K562 (cell line): Measurements from ENCODE around the gene DCXR. TPM values are rescaled to one million over a fixed set of nuclear protein-coding genes. Genes with fewer than 3 reads are reported as not detected.
A peak's percentile ranks its signal among the peaks of the same experiment; 100 is the strongest.

ENCODE experiments used
- ATAC-seq: fragments of 200-7000 bp; cut with Tn5 transposase; 3 replicates; pipeline ENCODE4 v1.9.1; 2020; ENCODE audit warnings: moderate library complexity
- BruUV-seq: library from RNA; stranded (reverse); fragments of 400-500 nt; replicated peaks from 2 replicates; lab custom pipeline; 2021; lab: Mats Ljungman, UMichigan
- CTCF ChIA-PET: fragments of 300-600 bp; formaldehyde crosslinking; extraction: SDS; loops from one replicate; lab custom pipeline; 2021; ENCODE audit warnings: low intra/inter-chr PET ratio; lab: Yijun Ruan, JAX
- POLR2A ChIA-PET: fragments of 300-600, 350-650 bp; sonication (Branson Sonifier 250); formaldehyde crosslinking; extraction: SDS; loops from one replicate; lab custom pipeline; 2021; ENCODE audit warnings: antibody characterized with exemption, inconsistent platforms; lab: Yijun Ruan, JAX
- DNase-seq, 4 experiments: peaks; one replicate each; pipeline versions ENCODE4 v3.0.0 to v3.0.0-alpha.2; 2011 to 2018; ENCODE audit warnings: low spot score in 3 of 4, mixed read lengths in 3 of 4; ENCODE audit errors: extremely low read depth in 1 of 4
- FAIRE-seq: peaks from 2 replicates; lab custom pipeline; 2011; peaks lifted over from hg19 to GRCh38; lab: Jason Lieb, UNC
- H2AFZ ChIP-seq: 2 replicates; pipeline ENCODE4 v1.6.0; 2011; ENCODE audit warnings: low read depth, low read length, control low read depth, inconsistent platforms
- H3K27ac ChIP-seq: fragments of 200-600 bp; 3 replicates; pipeline ENCODE4 v1.8.0; 2011; ENCODE audit warnings: low read depth, mild to moderate bottlenecking, control low read depth, inconsistent platforms, low read length, moderate library complexity, mixed read lengths; ENCODE audit errors: extremely low read depth
- H3K27me3 ChIP-seq, 2 experiments: fragments of 300-600 bp in 1 of 2; 2 replicates in 1 of 2; 3 replicates in 1 of 2; pipeline versions ENCODE4 v1.6.0 to v1.8.0; 2011; ENCODE audit warnings: inconsistent platforms in 2 of 2, low read length in 2 of 2, mild to moderate bottlenecking in 1 of 2, mixed read lengths in 1 of 2, moderate library complexity in 1 of 2; ENCODE audit not compliant: control insufficient read depth in 2 of 2, insufficient read depth in 2 of 2
- H3K36me3 ChIP-seq: fragments of 300-600 bp; 3 replicates; pipeline ENCODE4 v1.8.0; 2011; ENCODE audit warnings: mild to moderate bottlenecking, low read length, inconsistent platforms; ENCODE audit not compliant: control insufficient read depth, insufficient read depth
- H3K4me1 ChIP-seq, 2 experiments: fragments of 200-600 bp in 1 of 2; replicated peaks in 1 of 2; 2 replicates in 1 of 2; 3 replicates in 1 of 2; pipeline versions ENCODE4 v1.5.1 to v1.8.0; 2011; ENCODE audit warnings: inconsistent platforms in 2 of 2, low read length in 2 of 2, mild to moderate bottlenecking in 1 of 2, mixed read lengths in 1 of 2, moderate library complexity in 1 of 2; ENCODE audit not compliant: control insufficient read depth in 2 of 2, insufficient read depth in 2 of 2
- H3K4me2 ChIP-seq: 2 replicates; pipeline ENCODE4 v1.6.1; 2011; ENCODE audit warnings: low read length, control low read depth, inconsistent platforms, mixed read lengths; ENCODE audit not compliant: insufficient read depth
- H3K4me3 ChIP-seq: fragments of 200-600 bp; sonication (generic), shearing (Covaris generic); 2 replicates; pipeline ENCODE4 v1.5.1; 2016; ENCODE audit warnings: control low read depth, inconsistent platforms
- H3K79me2 ChIP-seq: fragments of 200-600 bp; 3 replicates; pipeline ENCODE4 v1.8.0; 2011; ENCODE audit warnings: low read length, inconsistent platforms; ENCODE audit not compliant: control insufficient read depth, insufficient read depth
- H3K9ac ChIP-seq, 2 experiments: 2 replicates each; pipeline versions ENCODE4 v1.6.0 to v1.6.1; 2011; ENCODE audit warnings: low read depth in 2 of 2, low read length in 2 of 2, control low read depth in 1 of 2, inconsistent platforms in 1 of 2, mild to moderate bottlenecking in 1 of 2, mixed read lengths in 1 of 2; ENCODE audit not compliant: insufficient read depth in 1 of 2
- H3K9me1 ChIP-seq: one replicate; pipeline ENCODE4 v1.6.0; 2011; ENCODE audit warnings: inconsistent platforms, mild to moderate bottlenecking, low read length, moderate library complexity; ENCODE audit not compliant: control insufficient read depth, insufficient read depth
- H3K9me3 ChIP-seq: replicated peaks from 2 replicates; pipeline ENCODE4 v1.5.1; 2011; ENCODE audit warnings: low read depth, low read length, inconsistent platforms; ENCODE audit not compliant: control insufficient read depth, insufficient read depth
- H4K20me1 ChIP-seq: replicated peaks from 2 replicates; pipeline ENCODE4 v1.6.1; 2011; ENCODE audit warnings: low read length, inconsistent platforms, mixed read lengths; ENCODE audit not compliant: control insufficient read depth, insufficient read depth
- CREB3 ChIP-seq: fragments of 450-650 bp; conservative IDR thresholded peaks from 2 replicates; pipeline ENCODE4 v1.6.1; 2016; ENCODE audit warnings: missing genetic modification characterization, low read depth, mild to moderate bottlenecking, missing compliant biosample characterization, moderate library complexity
- CREBBP ChIP-seq: IDR thresholded peaks from one replicate; pipeline ENCODE4 v1.6.1; 2012; ENCODE audit warnings: low read depth, mild to moderate bottlenecking, control low read depth, inconsistent platforms, low read length
- HNRNPLL ChIP-seq: fragments of 200-400 bp; formaldehyde crosslinking; IDR thresholded peaks from 2 replicates; pipeline ENCODE4 v1.6.1; 2017; ENCODE audit warnings: low read length, low read depth, mild to moderate bottlenecking; ENCODE audit not compliant: poor library complexity, severe bottlenecking
- MITF ChIP-seq: IDR thresholded peaks from 2 replicates; pipeline ENCODE4 v1.6.1; 2014; ENCODE audit warnings: antibody characterized with exemption
- PCBP1 ChIP-seq: fragments of 200-400 bp; formaldehyde crosslinking; IDR thresholded peaks from 2 replicates; pipeline ENCODE4 v1.6.1; 2018; ENCODE audit warnings: mild to moderate bottlenecking, low read depth, low read length; ENCODE audit not compliant: poor library complexity, severe bottlenecking
- POLR2G ChIP-seq: fragments of 200-400 bp; formaldehyde crosslinking; IDR thresholded peaks from 2 replicates; pipeline ENCODE4 v1.6.1; 2017; ENCODE audit warnings: low read depth, mild to moderate bottlenecking, antibody characterized with exemption, low read length, moderate library complexity
- RBFOX2 ChIP-seq: fragments of 200-400 bp; formaldehyde crosslinking; IDR thresholded peaks from 2 replicates; pipeline ENCODE4 v1.6.1; 2017; ENCODE audit warnings: low read depth, mild to moderate bottlenecking, low read length, moderate library complexity
- RBM22 ChIP-seq: fragments of 200-400 bp; formaldehyde crosslinking; IDR thresholded peaks from 2 replicates; pipeline ENCODE4 v1.6.1; 2018; ENCODE audit warnings: low read length, low read depth; ENCODE audit not compliant: poor library complexity, severe bottlenecking
- ZBTB49 ChIP-seq: sonication (generic); formaldehyde crosslinking; IDR thresholded peaks from 2 replicates; pipeline ENCODE4 v1.8.0; 2022; ENCODE audit warnings: missing genetic modification reagents, mild to moderate bottlenecking, borderline replicate concordance
- ZNF518B ChIP-seq: fragments of 250-450 bp; sonication (Bioruptor Pico); IDR thresholded peaks from 2 replicates; pipeline ENCODE4 v1.5.0; 2021; ENCODE audit warnings: mild to moderate bottlenecking, moderate library complexity
- WGBS: fragments of 100-300 bp; shearing (Covaris generic); methylation state at CpG from one replicate; pipeline ENCODE4 v1.1.6; 2016; ENCODE audit warnings: low coverage, mixed read lengths; ENCODE audit not compliant: insufficient coverage; ENCODE audit errors: missing lambda C conversion rate; 5-methylcytosine and 5-hydroxymethylcytosine counted together
- in situ Hi-C: fragments of 300-500 bp; cut with MboI; formaldehyde crosslinking; loops from 4 replicates; pipeline ENCODE4 v1.15.0; 2018; ENCODE audit warnings: inconsistent platforms, mixed read lengths
- intact Hi-C: fragments of 100-400 bp; cut with micrococcal nuclease; formaldehyde crosslinking; loops from 2 replicates; pipeline ENCODE4 v1.14.2; 2022
- polyA plus RNA-seq, 8 experiments: library from polyadenylated mRNA; depleted of rRNA in 4 of 8; stranded (reverse) in 5 of 8; unstranded in 3 of 8; fragments of >200 nt; fragmentation: Nextera tagmentation in 2 of 8; fragmentation: Illumina TruSeq in 1 of 8; extraction: Ambion mirVana in 2 of 8; extraction: Trizol in 1 of 8; gene quantifications; 2 replicates each; pipeline versions ENCODE4 v1.2.1 to v1.2.3, GENCODE V29; 2011 to 2014; ENCODE audit warnings: inconsistent platforms in 1 of 8, missing spikeins in 1 of 8
- total RNA-seq, 7 experiments: library from RNA; depleted of rRNA in 6 of 7; stranded (reverse); fragments of >200 nt in 6 of 7; fragmentation: Illumina TruSeq in 2 of 7; extraction: Trizol in 2 of 7; gene quantifications; 2 replicates each; pipeline versions ENCODE4 v1.2.1 to v1.2.3, GENCODE V29; 2011 to 2021; ENCODE audit warnings: low replicate concordance in 1 of 7

DCXR gene
- total and polyA plus RNA-seq, 9 of the 15 experiments (the other 6 are each of a cell fraction or from before 2014, with no cell fraction given): 21.3 to 274 (median 156) TPM

GRCh38 chr17:82018989-82019689 lies 18.4 kb downstream of the DCXR start:
- ChIA-PET CTCF (interaction anchor here (6.6 kb wide), 1 partner anchor 59 kb away, joined by 103 read pairs; the partner anchor contains the start of gene NOTUM), POLR2A (interaction anchor here (0.5 to 5.0 kb wide), 4 partner anchors 14 to 403 kb away, joined by 3 to 51 read pairs (median 3); partner anchors contain the start of gene DCXR)
- H3K27ac ChIP-seq: no peak overlapping the region
- no peak overlapping the region for H2AFZ ChIP-seq
- H3K27me3 ChIP-seq: no peaks in the 10 kb centered on the region
- H3K4me1 ChIP-seq: peaks cover 14 to 90% of the 10 kb centered on the region in 2 experiments
- TSS peak; percentile 33 for BruUV-seq
- FAIRE-seq: no peak
- intact Hi-C loops (no loop called here), in situ Hi-C loops (no loop called here)
- H3K4me2 ChIP-seq: no peak overlapping the region
- peaks cover 36% of the 10 kb centered on the region for H3K79me2 ChIP-seq
- DNase-seq: no peak
- H3K36me3 ChIP-seq: peaks cover 30% of the 10 kb centered on the region; the same call in 1 of the 3 replicates
- peaks cover 17% of the 10 kb centered on the region for H4K20me1 ChIP-seq
- H3K4me3 ChIP-seq: no peak overlapping the region
- no peak for ATAC-seq
- no peaks in the 10 kb centered on the region for H3K9me3 ChIP-seq
- H3K9ac ChIP-seq: peak overlapping the region in 1 of 2 experiments; percentile 5; a peak in 1 of 4 replicates
- WGBS: 92% methylated on average over 30 of the region's 33 CpGs
- no peaks in the 10 kb centered on the region for H3K9me1 ChIP-seq
- TF ChIP-seq HNRNPLL (peak; percentile 16), CREB3 (no peak), RBFOX2 (peak; percentile 49), PCBP1 (peak; percentile 45), ZBTB49 (CRISPR knock-in tag) (no peak), CREBBP (no peak), RBM22 (peak; percentile 51), POLR2G (peak; percentile 68), ZNF518B (CRISPR knock-in tag) (no peak), MITF (no peak)
